GM19099 (cell line): Measurements from ENCODE around the gene TIAM1.

ENCODE experiments used
- POLR2A ChIP-seq: IDR thresholded peaks from 3 replicates; pipeline ENCODE4 v1.6.1; 2011; ENCODE audit warnings: low read depth; ENCODE audit not compliant: insufficient read length; ENCODE audit errors: extremely low read depth

TIAM1 gene

GRCh38 chr21:31201144-31201543, 142.9 kb downstream of the TIAM1 start:
- no peak for TF ChIP-seq POLR2A

DNA sequence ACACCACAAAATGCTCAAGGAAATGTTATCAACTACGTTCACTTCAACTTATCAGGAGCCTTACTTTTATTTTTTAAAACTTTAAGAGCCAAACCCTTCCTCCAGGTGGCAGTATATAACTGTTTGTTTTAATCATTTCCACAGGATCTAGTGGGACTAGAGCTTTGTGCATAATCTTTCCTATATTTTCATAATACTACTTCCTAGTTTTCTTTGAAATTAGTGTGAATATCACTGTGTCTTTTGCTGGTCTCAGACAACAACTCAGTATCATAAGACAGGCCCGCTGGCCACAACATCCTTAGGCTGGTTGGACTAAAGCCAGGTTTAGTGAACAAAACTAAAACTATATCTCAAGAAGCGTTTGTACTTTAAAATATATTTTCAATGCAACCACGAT, 145.5 kb downstream of the TIAM1 start:
- no peak for TF ChIP-seq POLR2A

GRCh38 chr21:31196724-31197123, 147.3 kb downstream of the TIAM1 start:
- no peak for TF ChIP-seq POLR2A

- no peak for TF ChIP-seq POLR2A
Measured at GRCh38 chr21:31195334-31196015, 148.6 kb downstream of the TIAM1 start.

DNA sequence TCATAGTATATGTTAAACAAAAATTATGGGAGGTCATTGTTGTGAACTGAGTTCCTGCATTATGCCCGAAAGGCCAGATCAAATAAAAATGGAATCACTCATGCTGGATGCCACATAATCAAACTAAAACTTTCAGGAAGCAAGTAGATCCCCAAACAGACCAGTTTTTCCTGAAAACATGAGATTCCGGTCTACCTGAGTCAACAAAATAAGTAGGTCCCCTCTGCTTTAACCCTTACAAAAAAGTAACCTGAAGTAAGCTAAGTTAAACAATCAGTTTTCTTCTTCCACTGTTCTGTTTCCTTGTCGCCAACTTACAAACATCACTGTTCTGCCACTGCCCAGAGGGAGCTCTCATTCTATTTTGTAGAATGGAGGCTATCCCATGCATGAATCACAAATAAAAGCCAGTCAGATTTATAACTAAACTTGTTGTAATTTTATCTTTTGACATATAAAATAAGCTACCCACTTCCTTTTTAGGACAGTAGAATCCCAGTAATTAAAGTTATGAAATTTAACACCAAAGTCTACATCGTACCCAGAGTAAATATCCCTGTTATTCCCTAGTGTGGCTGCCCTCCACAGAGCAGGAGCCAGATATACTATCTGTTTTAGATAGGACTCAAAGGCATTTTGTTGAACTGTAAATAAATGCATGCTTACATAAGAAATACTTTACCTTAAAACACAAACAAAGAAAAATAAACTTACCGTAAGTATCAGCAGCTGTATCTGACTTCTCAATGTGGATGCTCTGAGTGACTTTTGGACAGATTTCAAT, 149.4 kb downstream of the TIAM1 start:
- TF ChIP-seq POLR2A = no peak

DNA sequence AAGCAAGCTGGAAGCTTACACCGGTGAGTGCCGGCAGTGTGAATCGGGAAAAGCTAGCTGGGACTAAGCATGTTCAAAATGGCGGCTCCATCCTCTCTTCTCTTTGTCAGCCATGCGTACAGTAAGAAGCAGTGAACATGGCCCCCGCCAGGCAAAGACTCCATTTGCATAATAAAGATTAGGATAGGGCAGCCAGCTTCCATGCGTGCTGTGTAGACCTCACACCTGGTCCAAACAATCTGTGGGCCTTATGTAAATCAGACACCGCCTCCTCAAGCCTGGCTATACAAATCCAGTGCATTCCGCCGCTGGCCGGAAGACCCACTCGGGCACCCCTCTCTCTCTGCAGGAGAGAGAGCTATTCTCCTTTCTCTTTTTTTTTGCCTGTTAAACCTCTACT, 150.3 kb downstream of the TIAM1 start:
- TF ChIP-seq POLR2A = no peak

DNA sequence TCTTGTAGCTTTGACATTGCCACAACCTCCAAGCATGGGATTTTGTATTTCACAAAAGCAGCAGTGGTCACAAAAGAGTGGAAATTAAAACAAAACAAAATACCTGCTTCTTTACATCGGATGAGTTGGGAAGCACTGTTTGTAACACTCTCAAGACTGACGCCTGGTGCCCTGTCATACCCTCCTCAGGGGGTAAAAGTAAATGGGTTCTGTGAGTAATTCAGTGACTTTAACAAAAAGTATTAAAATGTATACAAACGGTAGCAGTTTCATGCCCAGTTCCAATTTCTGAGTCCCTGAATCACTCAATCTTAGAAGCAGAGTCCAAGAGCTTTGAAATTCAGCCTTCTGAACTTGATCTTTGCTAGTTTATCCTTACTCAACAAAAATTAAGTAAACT, 152.5 kb downstream of the TIAM1 start:
- TF ChIP-seq POLR2A = no peak

- TF ChIP-seq POLR2A = no peak
Measured at GRCh38 chr21:31190516-31190915, 153.5 kb downstream of the TIAM1 start.

- no peak for TF ChIP-seq POLR2A
Measured at GRCh38 chr21:31187499-31187898, 156.6 kb downstream of the TIAM1 start.

- TF ChIP-seq POLR2A = no peak
Measured at GRCh38 chr21:31186916-31187315, 157.1 kb downstream of the TIAM1 start.

DNA sequence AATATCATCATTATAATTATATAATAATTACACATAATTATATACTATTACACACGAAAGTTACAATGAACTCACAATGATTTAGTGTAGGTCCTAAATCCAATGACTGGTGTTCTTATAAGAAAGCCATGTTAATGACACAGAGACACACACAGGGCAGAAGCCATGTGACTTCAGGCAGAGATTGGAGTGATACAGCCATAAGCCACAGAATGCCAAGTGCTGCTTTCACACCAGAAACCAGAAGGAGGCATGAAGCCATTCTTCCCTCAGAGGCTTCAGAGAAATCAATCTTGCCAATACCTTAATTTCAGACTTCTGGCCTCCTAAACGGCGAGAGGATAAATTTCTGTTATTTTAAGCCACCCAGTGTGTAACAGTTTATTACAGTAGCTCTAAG, 158.4 kb downstream of the TIAM1 start:
- TF ChIP-seq POLR2A = no peak

DNA sequence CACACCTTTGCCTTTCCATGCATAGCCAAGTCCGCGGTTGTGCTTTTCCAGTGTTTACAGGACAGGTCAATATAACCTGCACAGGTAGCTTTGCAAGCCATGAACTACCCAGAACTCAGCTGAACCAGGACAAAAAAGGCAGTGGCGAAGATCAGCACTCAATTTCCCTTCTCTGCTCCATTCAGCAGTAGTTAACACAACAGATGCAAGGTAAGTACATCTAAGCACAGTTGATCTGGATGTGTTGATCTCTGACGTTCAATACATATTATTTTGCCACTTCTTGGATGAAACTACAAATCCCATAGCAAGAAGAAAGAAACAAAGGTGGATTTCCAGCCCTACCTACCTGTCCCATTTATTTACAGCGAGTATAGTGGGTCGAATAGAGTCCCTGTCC, 159.2 kb downstream of the TIAM1 start:
- TF ChIP-seq POLR2A = no peak

DNA sequence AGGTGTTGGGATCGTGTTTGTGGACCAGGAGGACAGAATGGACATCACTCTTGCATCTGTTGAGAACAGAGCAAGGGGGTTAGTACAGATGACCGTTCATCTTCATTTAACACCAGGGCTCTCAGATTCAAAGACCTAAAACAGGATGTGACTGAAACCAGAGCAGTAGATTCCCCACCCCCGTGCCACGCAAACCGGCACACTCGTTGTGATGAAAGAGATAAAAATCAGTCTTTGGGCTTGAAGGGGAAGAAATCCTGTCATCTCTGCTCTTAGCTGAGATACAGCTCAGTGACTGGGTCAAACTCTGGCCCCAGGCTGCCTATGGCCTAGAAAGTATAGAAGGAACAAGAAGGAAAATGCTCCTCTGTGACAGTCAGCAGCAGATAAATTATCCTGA, 159.6 kb downstream of the TIAM1 start:
- TF ChIP-seq POLR2A = no peak

- TF ChIP-seq POLR2A = no peak
Measured at GRCh38 chr21:31182231-31183140, 161.6 kb downstream of the TIAM1 start.

GRCh38 chr21:31181082-31181750, 162.8 kb downstream of the TIAM1 start:
- no peak for TF ChIP-seq POLR2A
